Measurements from ENCODE around the gene KRT84. TPM values are rescaled to one million over a fixed set of nuclear protein-coding genes. Genes with fewer than 3 reads are reported as not detected.

Gene KRT84
- total RNA-seq, 4 donors from 2014 or later = 0.49 to 2.1 (median 0.65) TPM; not detected in 1

- peak in 1 of 2 donors; percentile 20 for DNase-seq (ENCODE audit: low spot score in 2 of 2)
- no peak for TF ChIP-seq CTCF (IDR thresholded peaks at IDR 0.05)
- no peak for TF ChIP-seq POLR2A (IDR thresholded peaks at IDR 0.05)
- no peak for TF ChIP-seq POLR2AphosphoS5 (IDR thresholded peaks at IDR 0.05)
- no peak for TF ChIP-seq EP300 (IDR thresholded peaks at IDR 0.05)
- Histone ChIP-seq H3K36me3 (no peaks in the 10 kb centered on the region), H3K27ac (no peak overlapping the region), H3K9me3 (no peaks in the 10 kb centered on the region), H3K4me1 (peaks cover 11% of the 10 kb centered on the region), H3K27me3 (peaks cover 4% of the 10 kb centered on the region), H3K4me3 (no peak overlapping the region)
- WGBS = 83% methylated on average over 2 of the region's 2 CpGs
Observed at GRCh38 chr12:52352951-52353350, 32.5 kb downstream of the KRT84 start.

GRCh38 chr12:52351196-52352059, 34.0 kb downstream of the KRT84 start:
- TF ChIP-seq POLR2A (IDR thresholded peaks at IDR 0.05) (no peak), CTCF (IDR thresholded peaks at IDR 0.05) (no peak), POLR2AphosphoS5 (IDR thresholded peaks at IDR 0.05) (no peak), EP300 (IDR thresholded peaks at IDR 0.05) (no peak)
- H3K36me3 ChIP-seq = no peaks in the 10 kb centered on the region
- 35% methylated on average over 9 of the region's 9 CpGs for WGBS
- no peaks in the 10 kb centered on the region for H3K9me3 ChIP-seq
- no peaks in the 10 kb centered on the region for H3K27me3 ChIP-seq
- H3K4me1 ChIP-seq = peaks cover 18% of the 10 kb centered on the region
- H3K4me3 ChIP-seq = no peak overlapping the region
- DNase-seq (ENCODE audit: low spot score in 2 of 2) = peak in 1 of 2 donors; percentile 79
- no peak overlapping the region for H3K27ac ChIP-seq

GRCh38 chr12:52350786-52351185, 34.7 kb downstream of the KRT84 start:
- H3K9me3 ChIP-seq = no peaks in the 10 kb centered on the region
- DNase-seq (ENCODE audit: low spot score in 2 of 2) = peak in 1 of 2 donors; percentile 26

GRCh38 chr12:52350021-52350620, 35.3 kb downstream of the KRT84 start:
- WGBS = 93% methylated on average over 8 of the region's 8 CpGs
- H3K9me3 ChIP-seq = no peaks in the 10 kb centered on the region
- no peaks in the 10 kb centered on the region for H3K36me3 ChIP-seq
- H3K27ac ChIP-seq = no peak overlapping the region
- peak in 1 of 2 donors; percentile 54 for DNase-seq (ENCODE audit: low spot score in 2 of 2)
- peaks cover 22% of the 10 kb centered on the region for H3K4me1 ChIP-seq
- no peaks in the 10 kb centered on the region for H3K27me3 ChIP-seq
- H3K4me3 ChIP-seq = no peak overlapping the region
- no peak for TF ChIP-seq CTCF (IDR thresholded peaks at IDR 0.05)
- TF ChIP-seq POLR2A (IDR thresholded peaks at IDR 0.05) = no peak
- TF ChIP-seq POLR2AphosphoS5 (IDR thresholded peaks at IDR 0.05) = no peak
- no peak for TF ChIP-seq EP300 (IDR thresholded peaks at IDR 0.05)

More at GRCh38 chr12:52350786-52351185, 34.7 kb downstream of the KRT84 start:
- Histone ChIP-seq H3K36me3 (no peaks in the 10 kb centered on the region), H3K27ac (no peak overlapping the region), H3K4me1 (peaks cover 22% of the 10 kb centered on the region), H3K4me3 (no peak overlapping the region), H3K27me3 (no peaks in the 10 kb centered on the region)
- TF ChIP-seq EP300 (IDR thresholded peaks at IDR 0.05) (no peak), POLR2AphosphoS5 (IDR thresholded peaks at IDR 0.05) (no peak), CTCF (IDR thresholded peaks at IDR 0.05) (no peak), POLR2A (IDR thresholded peaks at IDR 0.05) (no peak)
- WGBS = 88% methylated on average over 5 of the region's 5 CpGs

DNA sequence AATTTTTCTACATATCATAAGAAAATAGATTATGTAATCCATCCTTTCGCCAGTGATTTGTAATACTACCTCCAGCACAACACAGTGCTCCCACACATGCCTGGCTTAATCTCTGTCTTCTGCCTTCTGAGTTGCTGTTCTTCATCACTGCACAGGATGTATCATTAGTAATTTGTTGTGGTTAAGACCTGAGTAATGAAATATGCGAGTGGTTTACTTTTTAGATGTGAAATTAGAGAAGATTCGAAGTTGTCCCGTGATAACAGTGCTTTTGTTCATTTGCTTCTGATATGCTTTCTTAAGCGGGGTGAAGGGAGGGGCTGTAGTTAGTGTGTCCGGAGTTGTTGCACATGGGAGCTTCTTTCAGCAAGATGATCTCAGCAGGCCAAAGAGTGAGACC, 36.3 kb downstream of the KRT84 start:
- Histone ChIP-seq H3K4me3 (no peak overlapping the region), H3K27ac (no peak overlapping the region), H3K4me1 (peaks cover 22% of the 10 kb centered on the region), H3K27me3 (no peaks in the 10 kb centered on the region), H3K9me3 (no peaks in the 10 kb centered on the region), H3K36me3 (no peaks in the 10 kb centered on the region)
- no peak for TF ChIP-seq EP300 (IDR thresholded peaks at IDR 0.05)
- TF ChIP-seq CTCF (IDR thresholded peaks at IDR 0.05) = no peak
- no peak for TF ChIP-seq POLR2A (IDR thresholded peaks at IDR 0.05)
- TF ChIP-seq POLR2AphosphoS5 (IDR thresholded peaks at IDR 0.05) = no peak
- DNase-seq (ENCODE audit: low spot score in 2 of 2) = no peak
- 65% methylated on average over 6 of the region's 6 CpGs for WGBS

All from suprapubic skin (tissue), 4 donors.